Transverse colon (tissue), 4 donors: ENCODE results near the gene RNF135. TPM values are rescaled to one million over a fixed set of nuclear protein-coding genes. Genes with fewer than 3 reads are reported as not detected.
"Not testable (repeated sequence)": the region's sequence is repeated elsewhere in the genome, so short reads cannot be mapped to it uniquely, and the experiment has no call there.

Experiments
- DNase-seq: peaks from one replicate; pipeline ENCODE4 v3.0.0-alpha.2; 2019
- H3K27ac ChIP-seq, 4 donors: fragments of 200-600 bp; sonication (generic); 2 replicates each; pipeline ENCODE4 v1.5.1; 2016 to 2018; ENCODE audit warnings: inconsistent platforms in 4 of 4
- H3K27me3 ChIP-seq: fragments of 200-600 bp; sonication (generic); 2 replicates; pipeline ENCODE4 v1.5.1; 2017; ENCODE audit warnings: inconsistent platforms
- H3K36me3 ChIP-seq, 4 donors: fragments of 200-600 bp; sonication (generic); 2 replicates each; pipeline ENCODE4 v1.5.1; 2017 to 2019; ENCODE audit warnings: inconsistent platforms in 4 of 4
- H3K4me1 ChIP-seq, 4 donors: fragments of 200-600 bp; sonication (generic); 2 replicates each; pipeline ENCODE4 v1.5.1; 2017 to 2020; ENCODE audit warnings: inconsistent platforms in 4 of 4
- H3K4me3 ChIP-seq, 4 donors: fragments of 200-600 bp; sonication (generic); 1 replicate in 1 of 4; 2 replicates in 3 of 4; pipeline versions ENCODE4 v1.5.1 to v1.6.1; 2017 to 2019; ENCODE audit warnings: inconsistent platforms in 4 of 4
- H3K9me3 ChIP-seq, 2 donors: fragments of 200-600 bp; sonication (generic); 2 replicates each; pipeline ENCODE4 v1.5.1; 2017 to 2019; ENCODE audit warnings: inconsistent platforms in 2 of 2
- EP300 ChIP-seq: sonication (generic); formaldehyde crosslinking; IDR thresholded peaks from one replicate; pipeline ENCODE4 v1.6.1; 2017; ENCODE audit warnings: antibody characterized with exemption, low read depth
- POLR2A ChIP-seq: fragments of 450-650 bp; IDR thresholded peaks from one replicate; pipeline ENCODE4 v1.6.1; 2016; ENCODE audit warnings: antibody characterized with exemption, mild to moderate bottlenecking, moderate library complexity
- POLR2AphosphoS5 ChIP-seq, 3 donors: sonication (generic); formaldehyde crosslinking; IDR thresholded peaks; one replicate each; pipeline ENCODE4 v1.6.1; 2016; ENCODE audit warnings: antibody characterized with exemption in 3 of 3
- WGBS, 2 donors: methylation state at CpG; one replicate each; pipeline ENCODE4 v1.1.5; 2018; ENCODE audit warnings: low coverage in 1 of 2; 5-methylcytosine and 5-hydroxymethylcytosine counted together
- in situ Hi-C, 4 donors: fragments of 200-750 bp; cut with MboI; loops; one replicate each; pipeline versions ENCODE4 v1.15.0 to v1.15.1; 2017; ENCODE audit warnings: low sequenced_read_pairs in 3 of 4, low pct_ligation_motif_present in 1 of 4, low pct_unique_long_range_greater_than_20kb in 1 of 4
- intact Hi-C: fragments of 100-400 bp; cut with DNase I; formaldehyde crosslinking; loops from one replicate; pipeline ENCODE4 v1.15.1; 2023; ENCODE audit warnings: low total_unique reads
- total RNA-seq, 4 donors: library from RNA; depleted of rRNA; stranded (reverse); fragments of >200 nt; gene quantifications; one replicate each; pipeline ENCODE4 v1.1.0, GENCODE V29; 2016
- TF ChIP-seq, protein P1 (sequence below), 5 experiments: fragments of 200-600 bp in 3 of 5; fragments of 450-650 bp in 2 of 5; sonication (generic) in 3 of 5; IDR thresholded peaks; 1 replicate in 2 of 5; 2 replicates in 3 of 5; pipeline ENCODE4 v1.5.1; 2016 to 2017; ENCODE audit warnings: antibody characterized with exemption in 5 of 5, inconsistent platforms in 3 of 5, mild to moderate bottlenecking in 2 of 5, moderate library complexity in 1 of 5

RNF135 gene
- total RNA-seq, 4 donors from 2014 or later, result 9.0 to 34.1 (median 25.0) TPM

DNA sequence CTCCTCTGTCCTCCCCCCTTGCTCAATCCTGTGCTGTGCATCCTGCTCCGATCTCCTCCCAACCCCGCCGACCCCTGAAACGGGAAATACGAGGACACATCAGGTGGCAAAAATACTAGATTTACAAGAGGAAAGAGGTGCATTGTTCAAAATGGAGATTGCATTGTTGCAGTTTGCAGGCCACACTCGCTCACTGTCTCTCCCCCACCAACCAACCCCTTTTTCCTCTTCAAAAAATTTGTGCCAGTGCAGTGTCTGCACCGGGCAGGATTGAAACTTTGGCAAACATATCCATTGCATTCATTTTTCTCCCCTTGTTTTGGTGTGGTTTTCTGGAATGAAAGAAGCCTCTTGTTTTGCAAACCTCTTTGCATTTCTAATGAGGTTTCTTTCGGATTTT lies 61.0 kb downstream of the RNF135 start:
- WGBS, 2 donors, result 84 to 89% methylated on average over 3 to 8 of the region's 8 CpGs
- DNase-seq, result no peak
- Histone ChIP-seq H3K9me3 (no peaks in the 10 kb centered on the region), H3K27ac (no peak overlapping the region), H3K4me1 (no peaks in the 10 kb centered on the region), H3K4me3 (no peak overlapping the region), H3K36me3 (no peaks in the 10 kb centered on the region), H3K27me3 (no peaks in the 10 kb centered on the region)
- in situ Hi-C loops, result no loop called here
- intact Hi-C loops, result no loop called here
- TF ChIP-seq, protein P1, sequence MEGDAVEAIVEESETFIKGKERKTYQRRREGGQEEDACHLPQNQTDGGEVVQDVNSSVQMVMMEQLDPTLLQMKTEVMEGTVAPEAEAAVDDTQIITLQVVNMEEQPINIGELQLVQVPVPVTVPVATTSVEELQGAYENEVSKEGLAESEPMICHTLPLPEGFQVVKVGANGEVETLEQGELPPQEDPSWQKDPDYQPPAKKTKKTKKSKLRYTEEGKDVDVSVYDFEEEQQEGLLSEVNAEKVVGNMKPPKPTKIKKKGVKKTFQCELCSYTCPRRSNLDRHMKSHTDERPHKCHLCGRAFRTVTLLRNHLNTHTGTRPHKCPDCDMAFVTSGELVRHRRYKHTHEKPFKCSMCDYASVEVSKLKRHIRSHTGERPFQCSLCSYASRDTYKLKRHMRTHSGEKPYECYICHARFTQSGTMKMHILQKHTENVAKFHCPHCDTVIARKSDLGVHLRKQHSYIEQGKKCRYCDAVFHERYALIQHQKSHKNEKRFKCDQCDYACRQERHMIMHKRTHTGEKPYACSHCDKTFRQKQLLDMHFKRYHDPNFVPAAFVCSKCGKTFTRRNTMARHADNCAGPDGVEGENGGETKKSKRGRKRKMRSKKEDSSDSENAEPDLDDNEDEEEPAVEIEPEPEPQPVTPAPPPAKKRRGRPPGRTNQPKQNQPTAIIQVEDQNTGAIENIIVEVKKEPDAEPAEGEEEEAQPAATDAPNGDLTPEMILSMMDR (IDR thresholded peaks at IDR 0.05), result no peak
- TF ChIP-seq EP300, result no peak
- TF ChIP-seq POLR2A, result no peak
- no peak for TF ChIP-seq POLR2AphosphoS5 (IDR thresholded peaks at IDR 0.05)

DNA sequence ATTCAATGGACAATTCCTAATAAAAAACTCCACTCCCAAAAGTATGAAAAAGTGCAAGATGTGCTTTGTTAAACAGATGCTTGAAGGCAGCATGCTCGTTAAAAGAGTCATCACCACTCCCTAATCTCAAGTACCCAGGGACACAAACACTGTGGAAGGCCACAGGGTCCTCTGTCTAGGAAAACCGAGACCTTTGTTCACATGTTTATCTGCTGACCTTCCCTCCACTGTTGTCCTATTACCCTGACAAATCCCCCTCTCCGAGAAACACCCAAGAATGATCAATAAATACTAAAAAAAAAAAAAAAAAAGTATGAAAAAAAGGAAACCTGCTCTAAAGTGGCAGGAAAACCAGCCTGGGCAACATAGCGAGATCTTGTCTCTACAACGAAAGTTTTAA lies 64.8 kb downstream of the RNF135 start:
- intact Hi-C loops, H3K4me3 ChIP-seq, in situ Hi-C loops, H3K27ac ChIP-seq, H3K27me3 ChIP-seq, H3K36me3 ChIP-seq, H3K9me3 ChIP-seq, H3K4me1 ChIP-seq, DNase-seq: not testable (repeated sequence)
- WGBS, 2 donors, result 73 to 91% methylated on average over 3 to 5 of the region's 5 CpGs

DNA sequence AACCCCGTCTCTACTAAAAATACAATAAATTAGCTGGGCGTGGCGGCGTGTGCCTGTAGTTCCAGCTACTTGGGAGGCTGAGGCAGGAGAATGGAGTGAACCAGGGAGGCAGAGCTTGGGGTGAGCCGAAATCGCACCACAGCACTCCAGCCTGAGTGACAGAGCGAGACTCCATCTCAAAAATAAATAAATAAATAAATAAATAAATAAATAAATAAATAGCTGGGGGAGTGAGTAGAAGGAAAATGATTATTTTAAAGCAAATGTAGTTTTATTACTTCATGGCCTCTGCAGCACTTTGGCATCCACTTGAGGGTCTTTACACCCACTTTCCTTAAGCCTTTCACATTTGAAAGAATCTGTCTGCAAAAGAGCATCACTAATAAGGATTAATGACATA lies 70.0 kb downstream of the RNF135 start:
- not testable (repeated sequence) for DNase-seq

DNA sequence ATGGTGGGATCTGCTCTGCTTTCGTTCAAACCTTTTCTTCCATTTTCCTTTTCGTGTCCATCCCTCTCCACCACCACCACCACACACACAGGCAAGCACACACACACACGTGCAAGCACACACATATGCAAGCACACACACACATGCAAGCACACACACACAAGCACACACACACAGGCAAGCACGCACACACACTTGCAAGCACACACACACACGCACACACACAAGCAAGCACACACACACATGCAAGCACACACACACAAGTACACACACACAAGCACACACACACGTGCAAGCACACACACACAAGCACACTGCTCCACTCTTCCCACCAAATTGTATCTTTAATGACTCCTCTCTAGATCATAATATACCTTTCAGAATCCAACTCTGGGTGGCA lies 71.5 kb downstream of the RNF135 start:
- DNase-seq, H3K9me3 ChIP-seq, H3K36me3 ChIP-seq, H3K27ac ChIP-seq, intact Hi-C loops, H3K4me1 ChIP-seq, H3K27me3 ChIP-seq, H3K4me3 ChIP-seq, in situ Hi-C loops: not testable (repeated sequence)
- WGBS, 2 donors, result 80 to 90% methylated on average over 1 to 6 of the region's 6 CpGs

More for the DNA sequence above, 70.0 kb downstream of the RNF135 start:
- in situ Hi-C loops, H3K9me3 ChIP-seq, H3K4me3 ChIP-seq, intact Hi-C loops, H3K27me3 ChIP-seq, H3K27ac ChIP-seq, H3K36me3 ChIP-seq, H3K4me1 ChIP-seq: not testable (repeated sequence)
- 92 to 96% methylated on average over 7 of the region's 7 CpGs for WGBS, 2 donors

DNA sequence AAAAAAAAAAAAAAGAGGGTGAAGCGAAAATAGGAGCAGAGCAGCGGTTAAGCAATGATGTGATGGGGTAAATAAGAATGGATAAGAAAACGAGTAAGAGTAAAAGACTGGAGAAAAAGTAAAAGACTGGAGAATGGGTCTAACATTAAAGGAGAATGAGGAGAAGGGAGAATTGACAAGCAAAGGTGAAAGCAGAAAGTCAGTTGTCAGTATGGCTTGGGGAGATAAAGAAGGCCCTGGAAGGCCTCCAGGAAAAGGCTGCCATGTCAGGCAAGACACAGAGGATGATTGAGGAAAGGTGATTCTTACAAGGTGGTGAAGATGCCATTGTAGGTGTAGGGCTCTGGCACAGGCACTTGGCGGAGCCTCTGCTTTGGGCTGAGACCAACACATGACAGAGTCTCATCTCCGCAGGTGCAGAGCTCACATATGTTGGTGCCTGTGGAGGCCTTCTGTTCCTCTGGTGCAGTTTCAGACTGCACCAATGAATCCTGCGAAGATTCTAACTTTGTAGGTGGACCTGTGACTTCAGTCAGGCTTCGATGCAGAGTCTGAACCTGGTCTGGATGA lies 76.1 kb downstream of the RNF135 start:
- intact Hi-C loops, H3K4me1 ChIP-seq, H3K9me3 ChIP-seq, DNase-seq, H3K36me3 ChIP-seq, H3K4me3 ChIP-seq, H3K27ac ChIP-seq, in situ Hi-C loops, H3K27me3 ChIP-seq: not testable (repeated sequence)
- WGBS, 2 donors, result 40 to 94% methylated on average over 1 to 5 of the region's 7 CpGs

DNA sequence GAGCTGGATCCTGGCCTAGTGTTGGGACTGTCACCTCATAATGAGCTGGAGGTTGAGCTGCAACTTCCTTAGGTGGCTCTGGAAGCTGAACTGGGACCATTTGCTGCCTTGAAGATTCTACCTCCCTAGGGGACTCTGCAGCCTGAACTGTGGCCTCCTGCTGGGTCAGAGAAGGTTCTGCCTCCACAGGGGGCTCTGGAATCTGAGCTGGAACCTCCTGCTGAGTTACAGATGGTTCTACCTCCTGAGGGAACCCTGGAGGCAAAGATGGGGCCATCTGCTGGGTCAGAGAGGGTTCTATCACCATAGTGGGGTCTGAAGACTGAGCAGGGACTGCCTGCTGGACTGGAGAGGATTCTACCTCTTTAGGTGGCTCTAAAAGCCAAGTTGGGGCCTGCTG lies 77.3 kb downstream of the RNF135 start:
- H3K9me3 ChIP-seq, result no peaks in the 10 kb centered on the region
- H3K27me3 ChIP-seq, result no peaks in the 10 kb centered on the region
- TF ChIP-seq EP300 (no peak), POLR2A (no peak), POLR2AphosphoS5 (IDR thresholded peaks at IDR 0.05) (no peak)
- TF ChIP-seq, protein P1 (IDR thresholded peaks at IDR 0.05), result no peak
- no peak for DNase-seq
- H3K36me3 ChIP-seq, result no peaks in the 10 kb centered on the region
- intact Hi-C loops (no loop called here), in situ Hi-C loops (no loop called here)
- H3K4me1 ChIP-seq, result no peaks in the 10 kb centered on the region
- H3K27ac ChIP-seq, result no peak overlapping the region
- H3K4me3 ChIP-seq, result no peak overlapping the region
